K562 (cell line): ENCODE measurements around the gene COL13A1. TPM values are rescaled to one million over a fixed set of nuclear protein-coding genes. Genes with fewer than 3 reads are reported as not detected.

ENCODE experiments used
- ATAC-seq: fragments of 200-7000 bp; cut with Tn5 transposase; 3 replicates; pipeline ENCODE4 v1.9.1; 2020; ENCODE audit warnings: moderate library complexity
- BruUV-seq: library from RNA; stranded (reverse); fragments of 400-500 nt; replicated peaks from 2 replicates; lab custom pipeline; 2021; lab: Mats Ljungman, UMichigan
- CTCF ChIA-PET: fragments of 300-600 bp; formaldehyde crosslinking; extraction: SDS; loops from one replicate; lab custom pipeline; 2021; ENCODE audit warnings: low intra/inter-chr PET ratio; lab: Yijun Ruan, JAX
- POLR2A ChIA-PET: fragments of 300-600, 350-650 bp; sonication (Branson Sonifier 250); formaldehyde crosslinking; extraction: SDS; loops from one replicate; lab custom pipeline; 2021; ENCODE audit warnings: antibody characterized with exemption, inconsistent platforms; lab: Yijun Ruan, JAX
- DNase-seq, 4 experiments: peaks; one replicate each; pipeline versions ENCODE4 v3.0.0 to v3.0.0-alpha.2; 2011 to 2018; ENCODE audit warnings: low spot score in 3 of 4, mixed read lengths in 3 of 4; ENCODE audit errors: extremely low read depth in 1 of 4
- FAIRE-seq: peaks from 2 replicates; lab custom pipeline; 2011; peaks lifted over from hg19 to GRCh38; lab: Jason Lieb, UNC
- H2AFZ ChIP-seq: 2 replicates; pipeline ENCODE4 v1.6.0; 2011; ENCODE audit warnings: low read depth, low read length, control low read depth, inconsistent platforms
- H3K27ac ChIP-seq: fragments of 200-600 bp; 3 replicates; pipeline ENCODE4 v1.8.0; 2011; ENCODE audit warnings: low read depth, mild to moderate bottlenecking, control low read depth, inconsistent platforms, low read length, moderate library complexity, mixed read lengths; ENCODE audit errors: extremely low read depth
- H3K27me3 ChIP-seq, 2 experiments: fragments of 300-600 bp in 1 of 2; 2 replicates in 1 of 2; 3 replicates in 1 of 2; pipeline versions ENCODE4 v1.6.0 to v1.8.0; 2011; ENCODE audit warnings: inconsistent platforms in 2 of 2, low read length in 2 of 2, mild to moderate bottlenecking in 1 of 2, mixed read lengths in 1 of 2, moderate library complexity in 1 of 2; ENCODE audit not compliant: control insufficient read depth in 2 of 2, insufficient read depth in 2 of 2
- H3K36me3 ChIP-seq: fragments of 300-600 bp; 3 replicates; pipeline ENCODE4 v1.8.0; 2011; ENCODE audit warnings: mild to moderate bottlenecking, low read length, inconsistent platforms; ENCODE audit not compliant: control insufficient read depth, insufficient read depth
- H3K4me1 ChIP-seq, 2 experiments: fragments of 200-600 bp in 1 of 2; replicated peaks in 1 of 2; 2 replicates in 1 of 2; 3 replicates in 1 of 2; pipeline versions ENCODE4 v1.5.1 to v1.8.0; 2011; ENCODE audit warnings: inconsistent platforms in 2 of 2, low read length in 2 of 2, mild to moderate bottlenecking in 1 of 2, mixed read lengths in 1 of 2, moderate library complexity in 1 of 2; ENCODE audit not compliant: control insufficient read depth in 2 of 2, insufficient read depth in 2 of 2
- H3K4me2 ChIP-seq: 2 replicates; pipeline ENCODE4 v1.6.1; 2011; ENCODE audit warnings: low read length, control low read depth, inconsistent platforms, mixed read lengths; ENCODE audit not compliant: insufficient read depth
- H3K4me3 ChIP-seq: fragments of 200-600 bp; sonication (generic), shearing (Covaris generic); 2 replicates; pipeline ENCODE4 v1.5.1; 2016; ENCODE audit warnings: control low read depth, inconsistent platforms
- H3K79me2 ChIP-seq: fragments of 200-600 bp; 3 replicates; pipeline ENCODE4 v1.8.0; 2011; ENCODE audit warnings: low read length, inconsistent platforms; ENCODE audit not compliant: control insufficient read depth, insufficient read depth
- H3K9ac ChIP-seq, 2 experiments: 2 replicates each; pipeline versions ENCODE4 v1.6.0 to v1.6.1; 2011; ENCODE audit warnings: low read depth in 2 of 2, low read length in 2 of 2, control low read depth in 1 of 2, inconsistent platforms in 1 of 2, mild to moderate bottlenecking in 1 of 2, mixed read lengths in 1 of 2; ENCODE audit not compliant: insufficient read depth in 1 of 2
- H3K9me1 ChIP-seq: one replicate; pipeline ENCODE4 v1.6.0; 2011; ENCODE audit warnings: inconsistent platforms, mild to moderate bottlenecking, low read length, moderate library complexity; ENCODE audit not compliant: control insufficient read depth, insufficient read depth
- H3K9me3 ChIP-seq: replicated peaks from 2 replicates; pipeline ENCODE4 v1.5.1; 2011; ENCODE audit warnings: low read depth, low read length, inconsistent platforms; ENCODE audit not compliant: control insufficient read depth, insufficient read depth
- H4K20me1 ChIP-seq: replicated peaks from 2 replicates; pipeline ENCODE4 v1.6.1; 2011; ENCODE audit warnings: low read length, inconsistent platforms, mixed read lengths; ENCODE audit not compliant: control insufficient read depth, insufficient read depth
- BCLAF1 ChIP-seq, 2 experiments: fragments of 450-650 bp in 1 of 2; IDR thresholded peaks; 2 replicates each; pipeline ENCODE4 v1.6.1; 2011 to 2017; ENCODE audit warnings: low read depth in 2 of 2, antibody characterized with exemption in 1 of 2, borderline replicate concordance in 1 of 2, low read length in 1 of 2, mild to moderate bottlenecking in 1 of 2, mixed read lengths in 1 of 2; ENCODE audit not compliant: control insufficient read depth in 1 of 2
- DMBX1 ChIP-seq: fragments of 250-450 bp; sonication (Bioruptor Pico); IDR thresholded peaks from 2 replicates; pipeline ENCODE4 v1.8.0; 2022; ENCODE audit warnings: inconsistent platforms, mild to moderate bottlenecking, moderate library complexity, borderline replicate concordance
- DNMT1 ChIP-seq: fragments of 450-650 bp; IDR thresholded peaks from 2 replicates; pipeline ENCODE4 v1.6.1; 2016; ENCODE audit warnings: antibody characterized with exemption, mild to moderate bottlenecking
- FIP1L1 ChIP-seq: fragments of 200-400 bp; formaldehyde crosslinking; IDR thresholded peaks from 2 replicates; pipeline ENCODE4 v1.6.1; 2018; ENCODE audit warnings: mild to moderate bottlenecking, low read depth, low read length; ENCODE audit not compliant: poor library complexity, severe bottlenecking
- GATA2 ChIP-seq: sonication (generic); formaldehyde crosslinking; IDR thresholded peaks from 2 replicates; pipeline ENCODE4 v1.4.0; 2020; ENCODE audit warnings: mild to moderate bottlenecking, missing genetic modification reagents
- IFI16 ChIP-seq: fragments of 250-450 bp; sonication (Bioruptor Pico); IDR thresholded peaks from 2 replicates; pipeline ENCODE4 v2.1.2; 2022; ENCODE audit warnings: mild to moderate bottlenecking, inconsistent platforms
- OTX1 ChIP-seq: fragments of 450-650 bp; formaldehyde crosslinking; IDR thresholded peaks from 2 replicates; pipeline ENCODE4 v1.4.0; 2022; ENCODE audit warnings: mild to moderate bottlenecking
- TFAM ChIP-seq: fragments of 250-450 bp; sonication (Bioruptor Pico); conservative IDR thresholded peaks from 2 replicates; pipeline ENCODE4 v1.5.0; 2021; ENCODE audit warnings: mild to moderate bottlenecking, moderate library complexity
- ZNF785 ChIP-seq: fragments of 250-450 bp; sonication (Bioruptor Pico); IDR thresholded peaks from 2 replicates; pipeline ENCODE4 v1.4.0; 2020; ENCODE audit warnings: mild to moderate bottlenecking
- WGBS: fragments of 100-300 bp; shearing (Covaris generic); methylation state at CpG from one replicate; pipeline ENCODE4 v1.1.6; 2016; ENCODE audit warnings: low coverage, mixed read lengths; ENCODE audit not compliant: insufficient coverage; ENCODE audit errors: missing lambda C conversion rate; 5-methylcytosine and 5-hydroxymethylcytosine counted together
- in situ Hi-C: fragments of 300-500 bp; cut with MboI; formaldehyde crosslinking; loops from 4 replicates; pipeline ENCODE4 v1.15.0; 2018; ENCODE audit warnings: inconsistent platforms, mixed read lengths
- intact Hi-C: fragments of 100-400 bp; cut with micrococcal nuclease; formaldehyde crosslinking; loops from 2 replicates; pipeline ENCODE4 v1.14.2; 2022
- polyA plus RNA-seq, 8 experiments: library from polyadenylated mRNA; depleted of rRNA in 4 of 8; stranded (reverse) in 5 of 8; unstranded in 3 of 8; fragments of >200 nt; fragmentation: Nextera tagmentation in 2 of 8; fragmentation: Illumina TruSeq in 1 of 8; extraction: Ambion mirVana in 2 of 8; extraction: Trizol in 1 of 8; gene quantifications; 2 replicates each; pipeline versions ENCODE4 v1.2.1 to v1.2.3, GENCODE V29; 2011 to 2014; ENCODE audit warnings: inconsistent platforms in 1 of 8, missing spikeins in 1 of 8
- total RNA-seq, 7 experiments: library from RNA; depleted of rRNA in 6 of 7; stranded (reverse); fragments of >200 nt in 6 of 7; fragmentation: Illumina TruSeq in 2 of 7; extraction: Trizol in 2 of 7; gene quantifications; 2 replicates each; pipeline versions ENCODE4 v1.2.1 to v1.2.3, GENCODE V29; 2011 to 2021; ENCODE audit warnings: low replicate concordance in 1 of 7

The COL13A1 gene
- total and polyA plus RNA-seq, 9 of the 15 experiments (the other 6 are each of a cell fraction or from before 2014, with no cell fraction given): not detected

GRCh38 chr10:69864321-69864720 lies 62.6 kb downstream of the COL13A1 start:
- BruUV-seq: no TSS peak
- ATAC-seq (no peak), FAIRE-seq (no peak), DNase-seq (no peak)
- in situ Hi-C loops: no loop called here
- ChIA-PET CTCF (no interaction called here), POLR2A (interaction anchor here (0.7 kb wide), 2 partner anchors 18 to 65 kb away, joined by 3 read pairs; no protein-coding TSS in a partner anchor)
- H3K27ac ChIP-seq: no peak overlapping the region
- no peak overlapping the region for H2AFZ ChIP-seq
- TF ChIP-seq IFI16 (CRISPR knock-in tag) (no peak), GATA2 (CRISPR knock-in tag) (no peak), DNMT1 (no peak), BCLAF1 (IDR thresholded peaks at IDR 0.05; ENCODE audit: borderline replicate concordance in 1 of 2, control insufficient read depth in 1 of 2, low read depth in 2 of 2, low read length in 1 of 2) (no peak), FIP1L1 (no peak), ZNF785 (CRISPR knock-in tag) (no peak), DMBX1 (CRISPR knock-in tag) (no peak), OTX1 (no peak), TFAM (CRISPR knock-in tag) (no peak)
- no peak overlapping the region for H3K4me2 ChIP-seq
- H3K4me3 ChIP-seq: no peak overlapping the region
- peaks cover 3% of the 10 kb centered on the region for H3K9me1 ChIP-seq
- H3K79me2 ChIP-seq: no peaks in the 10 kb centered on the region
- peaks cover 13% of the 10 kb centered on the region for H4K20me1 ChIP-seq
- no peaks in the 10 kb centered on the region for H3K36me3 ChIP-seq
- peaks cover 0 to 3% of the 10 kb centered on the region in 2 experiments; a peak in 1 of 5 replicates for H3K4me1 ChIP-seq
- H3K9me3 ChIP-seq: no peaks in the 10 kb centered on the region
- H3K27me3 ChIP-seq: peaks cover 17 to 73% of the 10 kb centered on the region in 2 experiments
- 3% methylated on average over 3 of the region's 3 CpGs for WGBS
- intact Hi-C loops: no loop called here
- H3K9ac ChIP-seq: no peak overlapping the region
